Ramos (cell line): ENCODE measurements around the gene ZNF383.
"Not testable (repeated sequence)": the region's sequence is repeated elsewhere in the genome, so short reads cannot be mapped to it uniquely, and the experiment has no call there.

ENCODE experiments used
- in situ Hi-C: fragments of 300-500 bp; cut with MboI; formaldehyde crosslinking; loops from one replicate; pipeline ENCODE4 v1.14.3; 2022; ENCODE audit warnings: low sequenced_read_pairs; ENCODE audit not compliant: unreplicated experiment

ZNF383 gene

GRCh38 chr19:37292998-37293939, 75.3 kb downstream of the ZNF383 start:
- in situ Hi-C loops = not testable (repeated sequence)

GRCh38 chr19:37294246-37294645, 76.2 kb downstream of the ZNF383 start:
- in situ Hi-C loops = not testable (repeated sequence)
